Transverse colon (tissue), 4 donors: ENCODE data around the gene WDR6. TPM values are rescaled to one million over a fixed set of nuclear protein-coding genes. Genes with fewer than 3 reads are reported as not detected.

Experiments
- DNase-seq: peaks from one replicate; pipeline ENCODE4 v3.0.0-alpha.2; 2019
- H3K27ac ChIP-seq, 4 donors: fragments of 200-600 bp; sonication (generic); 2 replicates each; pipeline ENCODE4 v1.5.1; 2016 to 2018; ENCODE audit warnings: inconsistent platforms in 4 of 4
- H3K27me3 ChIP-seq: fragments of 200-600 bp; sonication (generic); 2 replicates; pipeline ENCODE4 v1.5.1; 2017; ENCODE audit warnings: inconsistent platforms
- H3K36me3 ChIP-seq, 4 donors: fragments of 200-600 bp; sonication (generic); 2 replicates each; pipeline ENCODE4 v1.5.1; 2017 to 2019; ENCODE audit warnings: inconsistent platforms in 4 of 4
- H3K4me1 ChIP-seq, 4 donors: fragments of 200-600 bp; sonication (generic); 2 replicates each; pipeline ENCODE4 v1.5.1; 2017 to 2020; ENCODE audit warnings: inconsistent platforms in 4 of 4
- H3K4me3 ChIP-seq, 4 donors: fragments of 200-600 bp; sonication (generic); 1 replicate in 1 of 4; 2 replicates in 3 of 4; pipeline versions ENCODE4 v1.5.1 to v1.6.1; 2017 to 2019; ENCODE audit warnings: inconsistent platforms in 4 of 4
- H3K9me3 ChIP-seq, 2 donors: fragments of 200-600 bp; sonication (generic); 2 replicates each; pipeline ENCODE4 v1.5.1; 2017 to 2019; ENCODE audit warnings: inconsistent platforms in 2 of 2
- EP300 ChIP-seq: sonication (generic); formaldehyde crosslinking; IDR thresholded peaks from one replicate; pipeline ENCODE4 v1.6.1; 2017; ENCODE audit warnings: antibody characterized with exemption, low read depth
- POLR2A ChIP-seq: fragments of 450-650 bp; IDR thresholded peaks from one replicate; pipeline ENCODE4 v1.6.1; 2016; ENCODE audit warnings: antibody characterized with exemption, mild to moderate bottlenecking, moderate library complexity
- POLR2AphosphoS5 ChIP-seq, 3 donors: sonication (generic); formaldehyde crosslinking; IDR thresholded peaks; one replicate each; pipeline ENCODE4 v1.6.1; 2016; ENCODE audit warnings: antibody characterized with exemption in 3 of 3
- WGBS, 2 donors: methylation state at CpG; one replicate each; pipeline ENCODE4 v1.1.5; 2018; ENCODE audit warnings: low coverage in 1 of 2; 5-methylcytosine and 5-hydroxymethylcytosine counted together
- in situ Hi-C, 4 donors: fragments of 200-750 bp; cut with MboI; loops; one replicate each; pipeline versions ENCODE4 v1.15.0 to v1.15.1; 2017; ENCODE audit warnings: low sequenced_read_pairs in 3 of 4, low pct_ligation_motif_present in 1 of 4, low pct_unique_long_range_greater_than_20kb in 1 of 4
- intact Hi-C: fragments of 100-400 bp; cut with DNase I; formaldehyde crosslinking; loops from one replicate; pipeline ENCODE4 v1.15.1; 2023; ENCODE audit warnings: low total_unique reads
- total RNA-seq, 4 donors: library from RNA; depleted of rRNA; stranded (reverse); fragments of >200 nt; gene quantifications; one replicate each; pipeline ENCODE4 v1.1.0, GENCODE V29; 2016
- TF ChIP-seq, protein P1 (sequence below), 5 experiments: fragments of 200-600 bp in 3 of 5; fragments of 450-650 bp in 2 of 5; sonication (generic) in 3 of 5; IDR thresholded peaks; 1 replicate in 2 of 5; 2 replicates in 3 of 5; pipeline ENCODE4 v1.5.1; 2016 to 2017; ENCODE audit warnings: antibody characterized with exemption in 5 of 5, inconsistent platforms in 3 of 5, mild to moderate bottlenecking in 2 of 5, moderate library complexity in 1 of 5

Gene WDR6
- total RNA-seq, 4 donors from 2014 or later, result 76.0 to 162 (median 146) TPM

DNA sequence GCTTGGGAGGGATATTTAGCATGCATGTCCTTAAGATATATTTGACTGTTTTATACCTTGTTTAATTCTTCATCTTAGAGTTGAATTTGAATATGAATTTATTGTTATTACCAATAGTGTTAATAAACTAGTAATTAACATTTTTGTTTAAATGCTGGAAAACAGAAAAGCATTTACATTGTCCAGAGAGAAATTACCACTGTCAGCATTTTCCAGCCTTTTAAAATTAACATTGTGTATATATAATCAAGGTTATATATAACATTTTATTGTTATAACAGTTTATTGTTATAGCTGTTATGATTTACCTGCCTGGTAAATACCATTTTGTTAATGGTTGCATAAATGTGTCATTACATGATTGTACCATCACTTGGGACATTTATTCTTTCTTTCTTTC, 25.2 kb upstream of the WDR6 start:
- no peaks in the 10 kb centered on the region for H3K27me3 ChIP-seq
- no peak overlapping the region for H3K4me3 ChIP-seq
- no peak for DNase-seq
- H3K4me1 ChIP-seq, result peaks cover 0 to 4% (median 1%) of the 10 kb centered on the region in 4 donors
- H3K27ac ChIP-seq, result no peak overlapping the region
- peaks cover 0 to 48% (median 13%) of the 10 kb centered on the region in 4 donors for H3K36me3 ChIP-seq
- intact Hi-C loops (no loop called here), in situ Hi-C loops (no loop called here)
- no peak for TF ChIP-seq POLR2AphosphoS5 (IDR thresholded peaks at IDR 0.05)
- TF ChIP-seq POLR2A, result no peak
- TF ChIP-seq EP300, result no peak
- TF ChIP-seq, protein P1, sequence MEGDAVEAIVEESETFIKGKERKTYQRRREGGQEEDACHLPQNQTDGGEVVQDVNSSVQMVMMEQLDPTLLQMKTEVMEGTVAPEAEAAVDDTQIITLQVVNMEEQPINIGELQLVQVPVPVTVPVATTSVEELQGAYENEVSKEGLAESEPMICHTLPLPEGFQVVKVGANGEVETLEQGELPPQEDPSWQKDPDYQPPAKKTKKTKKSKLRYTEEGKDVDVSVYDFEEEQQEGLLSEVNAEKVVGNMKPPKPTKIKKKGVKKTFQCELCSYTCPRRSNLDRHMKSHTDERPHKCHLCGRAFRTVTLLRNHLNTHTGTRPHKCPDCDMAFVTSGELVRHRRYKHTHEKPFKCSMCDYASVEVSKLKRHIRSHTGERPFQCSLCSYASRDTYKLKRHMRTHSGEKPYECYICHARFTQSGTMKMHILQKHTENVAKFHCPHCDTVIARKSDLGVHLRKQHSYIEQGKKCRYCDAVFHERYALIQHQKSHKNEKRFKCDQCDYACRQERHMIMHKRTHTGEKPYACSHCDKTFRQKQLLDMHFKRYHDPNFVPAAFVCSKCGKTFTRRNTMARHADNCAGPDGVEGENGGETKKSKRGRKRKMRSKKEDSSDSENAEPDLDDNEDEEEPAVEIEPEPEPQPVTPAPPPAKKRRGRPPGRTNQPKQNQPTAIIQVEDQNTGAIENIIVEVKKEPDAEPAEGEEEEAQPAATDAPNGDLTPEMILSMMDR (IDR thresholded peaks at IDR 0.05), result no peak
- no peaks in the 10 kb centered on the region for H3K9me3 ChIP-seq

DNA sequence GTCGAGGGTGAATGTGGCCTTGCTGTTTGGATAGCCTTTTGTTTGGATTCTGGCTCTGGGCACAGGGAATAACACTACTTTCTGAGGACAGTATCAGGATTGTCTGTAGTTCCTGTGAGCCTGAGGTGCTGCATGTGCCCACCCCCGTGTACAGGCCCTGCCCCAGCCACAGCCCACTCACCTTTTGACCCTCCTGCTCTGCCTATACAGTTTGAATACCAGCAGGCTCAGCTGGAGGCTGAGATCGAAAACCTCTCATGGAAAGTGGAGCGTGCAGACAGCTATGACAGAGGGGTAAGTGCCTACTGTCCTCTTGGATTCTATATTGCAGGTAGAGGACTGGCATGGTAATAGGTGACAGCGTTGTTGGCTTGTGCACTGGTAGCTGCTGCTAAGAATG, 24.5 kb upstream of the WDR6 start:
- Histone ChIP-seq H3K4me1 (peaks cover 0 to 4% (median 2%) of the 10 kb centered on the region in 4 donors), H3K4me3 (no peak overlapping the region), H3K27ac (no peak overlapping the region), H3K27me3 (no peaks in the 10 kb centered on the region), H3K36me3 (peaks cover 0 to 41% (median 12%) of the 10 kb centered on the region in 4 donors), H3K9me3 (no peaks in the 10 kb centered on the region)
- intact Hi-C loops (no loop called here), in situ Hi-C loops (no loop called here)
- WGBS, 2 donors, result 85% methylated on average over 5 of the region's 5 CpGs; no CpG with 5 or more reads in 1 of the 2 donors
- DNase-seq, result no peak
- no peak for TF ChIP-seq POLR2A
- TF ChIP-seq EP300, result no peak
- TF ChIP-seq, protein P1 (IDR thresholded peaks at IDR 0.05), result no peak
- no peak for TF ChIP-seq POLR2AphosphoS5 (IDR thresholded peaks at IDR 0.05)

DNA sequence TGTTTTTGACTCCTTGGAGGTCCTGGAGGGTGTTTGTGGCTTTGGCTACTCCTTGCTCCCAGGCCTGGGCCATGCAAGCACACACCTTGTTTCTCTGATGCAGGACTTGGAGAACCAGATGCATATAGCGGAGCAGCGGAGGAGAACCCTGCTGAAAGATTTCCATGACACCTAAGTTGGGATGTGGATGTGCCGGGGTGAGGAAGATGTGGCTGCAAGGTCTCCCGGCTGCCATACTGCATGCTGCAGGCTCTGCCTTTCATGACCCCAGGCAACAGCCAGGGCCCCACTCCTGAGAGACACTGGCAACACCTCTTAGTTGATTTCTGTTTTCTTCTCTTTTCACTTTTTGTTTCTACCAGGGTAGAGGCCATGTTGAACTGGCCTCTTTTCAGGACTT, 24.1 kb upstream of the WDR6 start:
- H3K4me1 ChIP-seq, result peaks cover 0 to 7% (median 2%) of the 10 kb centered on the region in 4 donors
- H3K36me3 ChIP-seq, result peaks cover 0 to 37% (median 12%) of the 10 kb centered on the region in 4 donors
- TF ChIP-seq, protein P1 (IDR thresholded peaks at IDR 0.05), result no peak
- TF ChIP-seq POLR2A (no peak), POLR2AphosphoS5 (IDR thresholded peaks at IDR 0.05) (no peak)
- H3K27ac ChIP-seq, result no peak overlapping the region
- 100% methylated on average over 4 of the region's 4 CpGs; no CpG with 5 or more reads in 1 of the 2 donors for WGBS, 2 donors
- no peaks in the 10 kb centered on the region for H3K27me3 ChIP-seq
- intact Hi-C loops (no loop called here), in situ Hi-C loops (no loop called here)
- no peak overlapping the region for H3K4me3 ChIP-seq
- no peak for DNase-seq
- no peaks in the 10 kb centered on the region for H3K9me3 ChIP-seq

DNA sequence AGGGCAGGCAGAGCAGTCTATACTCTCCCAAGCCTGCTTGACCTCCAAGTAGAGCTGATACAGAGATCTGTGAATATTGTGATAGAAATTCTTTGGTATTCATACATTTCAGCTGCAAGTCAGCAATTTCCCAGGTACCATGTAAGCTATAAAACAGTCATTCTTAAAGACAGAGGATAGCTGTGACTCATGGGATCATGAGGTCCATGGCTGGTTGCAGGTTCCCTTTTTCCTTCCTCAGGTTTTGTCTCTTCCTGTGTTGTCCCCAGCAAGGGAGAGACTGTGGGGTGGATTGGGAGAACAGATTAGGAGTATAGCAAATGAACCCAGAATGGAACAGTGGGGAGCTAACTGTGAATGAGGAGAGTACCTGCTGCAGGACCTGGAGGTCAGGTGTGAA, 22.5 kb upstream of the WDR6 start:
- intact Hi-C loops (no loop called here), in situ Hi-C loops (no loop called here)
- H3K27ac ChIP-seq, result no peak overlapping the region
- peaks cover 8 to 23% (median 10%) of the 10 kb centered on the region in 4 donors for H3K4me1 ChIP-seq
- H3K9me3 ChIP-seq, result no peaks in the 10 kb centered on the region
- H3K36me3 ChIP-seq, result peaks cover 0 to 32% (median 9%) of the 10 kb centered on the region in 4 donors
- DNase-seq, result no peak
- H3K27me3 ChIP-seq, result no peaks in the 10 kb centered on the region
- no peak for TF ChIP-seq POLR2AphosphoS5 (IDR thresholded peaks at IDR 0.05)
- TF ChIP-seq, protein P1 (IDR thresholded peaks at IDR 0.05), result no peak
- no peak overlapping the region for H3K4me3 ChIP-seq
